B cell (primary cell): ENCODE data around the gene CHMP1A.

ENCODE experiments used
- CTCF ChIP-seq: fragments of 200-600 bp; IDR thresholded peaks from one replicate; pipeline ENCODE4 v1.8.0; 2022; ENCODE audit warnings: antibody characterized with exemption, mild to moderate bottlenecking
- EZH2 ChIP-seq: IDR thresholded peaks from 2 replicates; pipeline ENCODE4 v1.6.1; 2012; ENCODE audit warnings: borderline replicate concordance, low read depth, mild to moderate bottlenecking, moderate library complexity, low read length; ENCODE audit not compliant: insufficient read depth, poor library complexity, severe bottlenecking

GRCh38 chr16:89706518-89707260, 49.2 kb upstream of the CHMP1A start:
- no peak for TF ChIP-seq CTCF
- TF ChIP-seq EZH2, result no peak
